T-helper 1 cell (primary cell): Measurements from ENCODE around the gene TSC2.

Experiments used
- DNase-seq, 5 donors: peaks; one replicate each; pipeline ENCODE4 v3.0.0-alpha.2; 2012 to 2020
- total RNA-seq, 4 donors: gene quantifications; one replicate each; lab custom pipeline; 2026; lab: John Stamatoyannopoulos, UW

TSC2 gene
- total RNA-seq: 86.9 to 122 (median 118) reads per million in 4 donors

DNA sequence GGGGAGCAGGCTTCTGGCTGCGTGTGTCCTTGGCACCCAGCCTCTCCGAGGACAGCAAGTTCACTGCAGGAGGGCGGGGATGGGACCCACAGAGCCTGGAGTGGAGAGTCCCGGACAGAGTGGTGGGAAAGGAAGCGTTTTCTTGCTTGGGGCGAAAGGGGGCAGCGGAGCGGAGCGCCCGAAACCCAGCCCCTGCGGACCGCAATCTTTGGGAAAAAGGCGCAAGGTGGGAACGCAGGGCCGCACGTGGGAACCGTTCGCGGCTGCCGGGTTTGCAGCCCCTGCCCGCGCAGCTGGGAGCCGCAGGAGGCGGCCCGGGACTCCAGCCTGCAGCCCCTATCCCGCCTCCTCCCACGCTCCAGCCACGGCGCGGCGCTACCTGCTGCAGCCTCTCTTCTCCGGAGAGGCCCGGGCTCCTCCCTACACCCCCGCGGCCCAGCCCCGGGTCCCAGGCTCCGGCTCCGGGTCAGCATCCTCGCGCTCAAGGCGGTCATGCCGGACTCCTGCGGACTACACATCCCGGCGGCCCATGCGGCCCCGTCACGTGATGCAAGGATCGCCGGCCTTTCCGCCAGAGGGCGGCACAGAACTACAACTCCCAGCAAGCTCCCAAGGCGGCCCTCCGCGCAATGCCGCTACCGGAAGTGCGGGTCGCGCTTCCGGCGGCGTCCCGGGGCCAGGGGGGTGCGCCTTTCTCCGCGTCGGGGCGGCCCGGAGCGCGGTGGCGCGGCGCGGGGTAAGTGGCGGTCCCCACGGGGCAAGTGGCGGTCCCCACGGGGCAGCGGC lies at the start of gene TSC2, which contains the start of gene NTHL1:
TSC2 (plus strand) TSS at position 656 of the 786 bp plus-strand sequence. CDS start 631 bp downstream, outside the sequence.
NTHL1 (minus strand) TSS at position 505 of the 786 bp plus-strand sequence; CDS start at position 494, 11 bp downstream.
- peak; percentile 85 to 94 (median 89) for DNase-seq

DNA sequence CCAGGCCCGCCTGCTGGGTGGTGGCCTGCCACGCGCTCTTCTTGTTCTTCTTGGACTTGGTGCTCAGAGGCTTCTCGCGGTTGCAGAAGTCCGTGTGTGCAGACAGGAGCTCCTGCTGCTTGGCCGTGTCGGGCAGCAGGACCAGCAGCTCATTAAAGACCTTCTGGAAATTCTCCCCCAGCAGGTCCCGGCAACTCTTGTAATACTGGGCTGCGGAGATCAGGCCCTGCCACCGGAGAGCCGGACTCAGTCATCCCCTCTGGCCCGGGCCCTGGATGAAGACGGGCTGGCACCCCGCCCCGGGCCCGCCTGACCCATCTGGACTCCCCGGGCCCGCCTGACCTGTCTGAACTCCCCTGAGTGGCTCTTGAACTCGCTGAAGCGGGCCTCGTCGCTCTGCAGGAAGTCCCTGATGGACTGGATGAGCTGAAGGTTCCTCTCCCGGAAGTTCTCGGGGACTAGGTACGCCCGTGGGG lies 49.4 kb upstream of the TSC2 start:
- DNase-seq: no peak

DNA sequence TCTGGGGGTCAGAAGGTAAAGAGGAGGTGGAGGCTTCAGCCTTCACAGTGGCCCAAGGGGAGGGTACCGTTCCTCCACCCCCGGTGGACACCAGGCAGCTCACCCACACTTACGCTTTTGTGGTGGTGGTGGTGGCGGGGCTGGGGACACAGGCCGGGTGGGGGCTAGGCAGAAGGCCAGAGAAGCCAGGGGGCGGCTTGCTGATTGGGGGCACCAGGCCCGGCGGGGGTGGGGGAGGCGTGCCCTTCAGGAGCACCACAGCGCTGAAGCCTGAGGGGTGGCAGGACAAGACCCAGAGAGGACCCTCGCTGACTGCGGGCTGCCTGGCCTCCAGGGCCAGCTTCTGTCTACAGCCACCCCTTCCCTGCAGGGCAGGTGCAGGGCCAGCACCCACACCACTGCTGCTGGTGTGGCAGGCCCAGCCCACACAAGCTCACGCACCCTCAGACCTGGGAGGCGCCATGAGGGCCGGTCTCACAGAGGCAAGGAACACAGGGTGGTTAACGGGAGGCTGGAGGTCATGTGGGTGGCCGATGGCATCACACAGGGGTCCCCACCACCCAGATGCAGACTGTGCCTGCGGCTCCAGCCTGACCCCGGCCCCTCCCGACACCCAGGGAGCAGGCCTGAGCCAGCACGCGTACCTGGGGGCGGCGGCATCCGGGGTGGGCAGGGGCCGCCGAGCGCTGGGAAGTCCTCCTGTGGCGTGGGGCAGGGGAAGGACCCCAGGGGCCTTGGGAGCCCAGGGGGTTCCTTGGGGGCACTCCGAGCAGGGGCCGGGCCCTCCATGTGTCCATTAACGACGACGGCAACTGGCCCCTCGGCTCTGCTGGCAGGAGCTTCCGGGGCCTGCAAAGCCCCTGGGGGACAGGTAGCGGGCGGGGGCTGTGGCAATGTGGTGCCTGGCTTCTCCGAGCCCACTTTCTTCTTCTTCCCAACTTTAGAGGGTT lies 48.7 kb upstream of the TSC2 start:
- no peak for DNase-seq

DNA sequence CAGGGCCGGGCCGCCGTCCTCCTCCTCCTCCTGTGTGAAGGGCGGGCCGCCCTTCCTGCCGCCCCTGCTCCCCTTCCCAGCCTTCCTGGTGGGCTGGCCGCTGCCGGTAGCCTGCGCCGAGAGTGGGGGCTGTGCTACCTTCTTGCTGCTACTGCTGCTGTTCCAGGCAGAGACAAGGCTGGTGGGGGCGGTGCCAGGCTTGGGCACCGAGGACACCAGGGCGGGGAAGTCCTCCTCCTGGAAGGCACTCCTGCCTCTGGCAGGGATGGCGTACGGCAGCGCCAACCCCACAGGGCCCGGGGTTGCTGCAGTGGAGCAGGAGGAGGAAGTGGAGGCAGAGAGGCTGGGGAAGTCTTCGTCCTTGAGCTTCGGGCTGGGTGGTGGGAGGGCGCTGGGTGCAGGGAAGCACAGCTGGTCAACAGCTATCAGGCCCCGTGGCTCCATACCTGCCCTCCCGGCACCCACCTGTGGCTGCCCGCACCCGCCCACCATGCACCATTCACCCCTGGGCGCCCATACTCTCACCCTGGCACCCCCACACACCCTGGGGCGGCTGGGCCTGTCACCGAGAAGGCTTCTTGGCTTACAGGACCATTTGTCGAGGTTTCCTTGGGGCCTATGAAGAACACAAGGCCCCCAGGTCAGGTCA lies 47.8 kb upstream of the TSC2 start:
- DNase-seq: no peak

DNA sequence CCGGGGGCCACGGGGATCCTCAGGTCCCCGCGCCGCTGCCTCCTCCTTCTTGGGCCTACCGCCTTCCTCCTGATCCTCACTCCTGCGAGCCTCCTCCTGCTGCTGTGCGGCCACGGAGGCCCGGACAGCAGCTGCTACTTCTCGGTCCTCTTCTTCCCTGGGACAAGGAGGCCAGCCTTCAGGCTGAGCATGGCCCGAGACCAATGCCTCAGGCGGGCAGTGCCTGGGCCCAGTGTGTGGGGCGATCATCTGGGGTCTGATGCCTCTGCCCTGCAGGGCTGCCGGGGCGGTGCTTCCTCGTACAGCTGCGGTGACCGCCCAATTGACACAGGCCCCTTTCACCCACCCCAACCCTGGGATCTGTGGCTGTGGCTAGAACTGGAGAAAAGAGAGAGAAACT lies 46.8 kb upstream of the TSC2 start:
- DNase-seq: no peak

DNA sequence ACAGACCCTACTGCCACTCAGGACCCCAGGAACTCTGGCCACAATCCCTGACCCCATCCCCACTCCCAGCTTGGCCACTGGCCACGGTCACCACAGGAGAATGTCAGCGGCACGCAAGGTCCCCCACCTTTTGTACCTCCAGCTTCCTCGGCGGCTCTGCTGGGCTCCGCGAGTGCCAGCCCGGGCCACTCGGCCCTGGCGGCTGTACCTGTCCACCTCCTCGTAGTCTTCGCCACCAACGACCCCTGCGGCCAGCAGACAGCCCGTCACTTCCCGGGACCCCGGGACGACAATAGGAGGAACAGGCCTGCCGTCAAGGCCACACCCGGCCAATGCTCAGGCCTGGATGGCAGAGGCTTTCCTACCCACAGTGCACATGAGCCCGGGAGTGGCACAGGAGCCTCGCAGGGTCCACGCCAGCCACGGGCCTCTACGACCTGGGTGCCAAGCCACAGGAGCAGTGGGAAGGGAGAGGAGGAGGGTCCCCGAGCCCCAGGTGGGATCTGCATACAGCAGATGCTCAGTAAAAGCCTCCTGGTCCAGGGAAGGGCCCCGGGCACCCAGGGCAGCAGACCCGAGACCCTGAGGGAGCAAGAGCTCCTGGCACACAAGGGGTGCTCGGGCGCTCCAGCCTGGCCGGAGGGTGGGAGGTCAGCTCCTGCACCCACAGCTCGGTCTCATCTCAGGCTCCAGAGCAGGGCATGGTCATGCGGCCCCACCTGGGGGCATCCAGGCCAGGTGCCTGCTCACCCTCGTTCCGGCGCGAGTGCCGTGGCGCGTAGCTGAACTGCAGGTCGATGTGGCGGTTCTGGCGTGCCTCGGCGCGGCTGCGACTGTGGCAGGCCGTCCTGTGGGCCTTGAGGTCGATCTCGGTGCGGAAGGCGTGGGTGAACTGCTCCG lies 46.1 kb upstream of the TSC2 start:
- no peak for DNase-seq

DNA sequence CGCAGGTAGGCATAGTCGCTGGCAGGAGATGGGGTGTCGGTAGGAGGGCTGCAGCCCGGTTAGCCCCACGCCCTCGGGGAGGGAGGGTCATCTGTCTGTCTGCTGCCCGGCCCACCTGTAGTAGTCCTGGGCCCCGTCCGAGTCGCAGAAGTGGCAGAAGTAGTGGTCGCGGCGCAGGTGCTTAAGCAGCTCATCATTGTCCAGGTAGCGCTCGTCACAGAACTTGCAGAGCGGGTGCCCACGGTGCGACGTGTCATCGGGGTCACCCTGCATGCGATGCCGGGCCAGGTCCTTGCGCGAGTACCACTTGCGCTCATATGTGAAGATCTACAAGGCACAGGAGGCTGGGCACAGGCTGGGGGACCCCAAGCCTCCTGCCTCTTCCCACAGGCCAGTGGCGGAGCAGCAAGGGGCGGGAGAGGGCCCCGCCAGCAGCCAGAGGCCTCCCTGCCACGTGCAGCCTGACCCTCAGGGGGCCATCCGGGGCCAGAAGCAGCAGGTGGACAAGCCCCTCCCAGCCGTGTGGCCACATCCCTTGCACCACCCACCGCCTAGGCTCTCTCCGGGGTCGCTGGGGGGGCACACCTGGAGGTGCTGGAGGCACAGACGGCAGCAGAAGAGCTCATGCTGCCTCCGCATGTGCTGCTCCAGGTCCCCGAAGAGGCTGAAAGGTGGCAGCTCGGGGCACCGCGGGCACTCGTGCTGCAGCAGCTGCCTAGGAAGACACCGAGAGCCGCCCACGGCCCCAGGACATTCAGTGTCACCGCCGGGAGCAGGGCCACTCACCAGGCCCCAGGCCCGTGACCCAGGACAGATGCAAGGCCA lies 45.2 kb upstream of the TSC2 start:
- DNase-seq: no peak

DNA sequence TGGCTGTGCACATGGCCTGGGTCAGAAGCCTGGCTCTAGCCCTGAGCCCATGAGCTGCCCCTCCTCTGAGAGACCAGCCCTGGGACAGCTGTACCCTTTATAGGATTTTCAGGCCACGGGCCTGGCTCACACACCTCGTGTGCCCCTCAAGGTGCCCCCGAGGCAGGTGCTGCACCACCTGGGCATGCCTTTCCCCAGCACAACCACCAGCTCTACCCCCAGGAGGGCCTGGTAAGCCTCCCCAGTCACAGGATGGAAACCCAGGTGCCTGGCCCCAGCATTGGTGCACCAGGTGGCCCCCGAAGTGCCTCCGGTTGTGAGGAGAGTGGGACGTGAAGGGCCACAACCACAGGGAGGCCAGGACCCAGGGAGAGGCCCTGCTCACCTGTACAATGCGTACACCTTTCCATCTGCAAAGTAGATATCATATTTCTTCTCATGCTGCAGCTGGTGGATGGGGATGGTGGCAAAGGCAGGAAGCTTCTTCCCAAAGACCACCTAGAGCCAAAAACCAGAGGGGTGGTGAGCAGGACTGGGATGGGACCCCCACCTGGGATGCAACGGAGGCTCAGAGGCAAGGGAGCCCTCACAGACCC lies 44.5 kb upstream of the TSC2 start:
- no peak for DNase-seq

DNA sequence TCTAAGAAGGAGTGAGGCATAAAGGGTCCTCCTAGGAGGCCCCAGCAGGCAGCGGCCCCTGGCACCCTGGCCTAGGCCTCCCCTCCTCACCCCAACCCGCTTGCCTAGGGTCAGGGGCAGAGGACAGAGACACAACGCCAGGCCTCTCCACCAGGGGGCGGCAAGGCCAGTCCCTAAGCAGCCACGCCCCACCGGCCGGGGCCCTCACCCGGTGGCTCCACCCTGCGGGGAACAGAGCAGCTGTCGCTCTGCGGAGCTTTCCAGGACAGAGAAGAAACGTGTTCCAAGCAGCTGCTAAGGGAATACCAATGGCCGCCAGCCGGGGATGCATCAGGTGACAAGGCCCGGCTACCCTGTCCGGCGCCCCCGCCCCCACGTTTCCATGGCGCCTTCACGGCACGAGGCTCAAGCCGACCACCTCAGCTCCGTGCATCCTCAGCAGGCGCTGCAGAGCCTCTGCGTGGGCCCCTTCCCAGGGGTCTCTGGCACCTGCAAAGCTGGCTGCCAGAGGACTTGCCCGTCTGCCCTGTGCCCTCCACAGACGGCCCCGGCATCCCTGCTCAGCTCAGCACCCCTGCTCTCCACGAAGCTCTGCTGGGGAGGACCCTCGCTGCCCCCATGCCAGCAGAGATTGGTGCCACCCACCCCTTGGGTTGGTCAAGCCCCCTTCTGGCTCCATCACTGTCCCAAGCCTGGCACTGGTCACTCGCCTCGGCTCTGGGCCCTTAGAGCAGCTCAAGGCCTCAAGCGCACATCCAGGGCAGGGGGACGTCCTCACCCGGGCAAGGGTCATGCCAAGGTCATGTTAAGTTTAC lies 43.8 kb upstream of the TSC2 start:
- peak; percentile 66 to 85 (median 83) for DNase-seq

DNA sequence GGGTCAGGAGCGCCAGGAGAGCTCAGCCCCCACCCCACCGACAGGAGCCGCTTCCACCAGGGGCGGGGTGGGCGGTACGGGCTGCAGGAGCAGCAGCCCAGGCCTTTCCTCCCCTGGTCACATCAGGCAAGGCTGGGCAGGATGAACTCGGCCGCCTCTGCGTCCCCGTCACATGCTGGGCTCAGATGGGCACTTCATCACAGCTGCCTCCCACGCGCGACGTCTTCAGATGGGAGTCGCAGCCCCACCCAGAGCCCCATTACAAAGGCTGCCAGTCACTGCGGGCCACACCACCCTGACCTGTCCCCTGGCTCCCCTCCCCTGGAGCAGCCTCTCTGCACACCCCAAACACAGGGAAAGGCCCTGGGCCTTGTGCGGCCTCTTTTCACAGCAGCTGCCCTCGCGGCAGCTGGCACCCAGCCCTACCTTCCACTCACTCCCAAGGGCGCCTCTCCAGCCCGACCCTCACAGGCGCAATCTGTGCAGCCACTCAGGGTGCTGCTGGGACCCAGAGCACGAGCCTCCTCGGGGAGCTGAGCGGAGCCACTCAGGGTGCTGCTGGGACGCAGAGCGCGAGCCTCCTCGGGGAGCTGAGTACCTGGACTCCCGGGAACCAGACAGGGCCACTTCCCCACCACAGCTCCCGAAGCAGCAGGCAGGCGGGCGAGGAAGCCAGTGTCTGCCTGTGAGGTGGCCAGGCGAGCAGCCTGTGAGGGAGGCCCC lies 42.8 kb upstream of the TSC2 start:
- no peak for DNase-seq

DNA sequence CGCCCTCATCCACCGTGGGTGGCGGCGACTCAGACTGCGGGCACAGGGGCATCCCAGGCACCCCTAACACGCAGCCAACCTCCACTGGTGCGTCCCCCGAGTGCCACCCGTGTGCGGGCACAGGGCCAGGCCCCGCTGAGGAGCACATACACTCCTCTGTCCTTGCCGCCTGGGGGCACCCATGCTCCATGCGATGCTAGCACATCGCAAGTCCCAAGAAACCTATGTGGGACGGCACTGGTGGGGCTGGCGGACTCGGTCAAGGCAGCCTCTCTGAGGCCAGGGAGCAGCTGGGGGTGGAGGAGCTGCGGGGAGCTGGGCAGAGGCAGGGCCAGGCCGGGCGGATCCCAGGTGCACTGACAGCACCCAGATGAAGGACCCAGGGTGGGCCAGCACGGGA lies 42.1 kb upstream of the TSC2 start:
- no peak for DNase-seq

DNA sequence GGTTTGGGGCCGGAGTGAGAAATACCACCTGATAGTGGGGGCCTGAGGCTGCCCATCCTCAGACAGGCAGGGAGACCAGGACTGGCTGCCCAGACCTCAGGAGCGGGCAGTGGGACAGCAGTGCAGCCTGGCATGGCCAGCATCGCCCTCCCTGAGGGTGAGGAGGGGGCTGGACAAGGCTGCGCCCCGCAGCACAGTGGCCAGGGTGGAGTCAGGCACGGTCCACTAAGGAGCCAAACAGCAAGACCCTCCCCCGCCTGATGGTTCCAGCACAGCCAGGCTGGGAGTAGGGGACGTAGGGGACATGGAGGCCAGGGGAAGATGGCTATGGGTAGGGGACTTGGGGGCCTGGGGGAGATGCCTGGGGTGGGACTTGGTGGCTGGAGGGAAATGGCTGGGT lies 41.5 kb upstream of the TSC2 start:
- no peak for DNase-seq

DNA sequence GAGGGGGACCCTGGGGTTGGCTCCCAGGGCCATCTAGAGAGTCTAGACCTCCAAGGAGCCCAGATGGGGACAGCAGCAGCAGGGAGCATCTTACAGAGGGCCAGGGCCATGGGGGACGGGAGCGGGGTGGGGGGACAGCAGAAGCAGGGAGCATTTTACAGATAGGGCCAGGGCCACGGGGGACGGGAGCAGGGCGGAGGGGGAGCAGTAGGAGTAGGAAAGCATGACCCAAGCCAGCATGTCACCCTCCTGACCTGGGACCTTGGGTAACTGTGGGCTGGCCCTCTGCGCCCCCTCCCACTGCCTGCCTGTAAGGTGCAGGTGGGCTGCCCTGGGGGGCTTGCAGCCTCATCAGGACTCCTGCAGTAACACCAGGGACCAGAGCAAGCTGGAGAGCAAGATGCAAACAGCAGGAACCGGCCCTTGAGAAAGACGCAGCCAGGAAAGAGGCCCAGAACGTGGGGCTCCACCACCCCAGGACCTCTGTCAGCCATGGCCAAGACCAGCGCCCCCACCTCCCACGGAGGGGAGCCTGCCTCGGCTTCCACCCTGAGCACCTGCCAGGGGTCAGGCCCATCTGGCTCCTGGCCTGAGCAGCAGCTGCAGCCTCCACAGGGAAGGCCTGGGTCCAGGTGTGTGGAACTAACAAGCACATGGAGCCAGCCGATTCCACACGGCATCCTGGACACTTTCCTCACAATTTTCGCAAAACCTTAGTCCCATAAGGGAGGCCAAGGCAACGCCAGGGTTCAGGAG lies 40.5 kb upstream of the TSC2 start:
- no peak for DNase-seq

DNA sequence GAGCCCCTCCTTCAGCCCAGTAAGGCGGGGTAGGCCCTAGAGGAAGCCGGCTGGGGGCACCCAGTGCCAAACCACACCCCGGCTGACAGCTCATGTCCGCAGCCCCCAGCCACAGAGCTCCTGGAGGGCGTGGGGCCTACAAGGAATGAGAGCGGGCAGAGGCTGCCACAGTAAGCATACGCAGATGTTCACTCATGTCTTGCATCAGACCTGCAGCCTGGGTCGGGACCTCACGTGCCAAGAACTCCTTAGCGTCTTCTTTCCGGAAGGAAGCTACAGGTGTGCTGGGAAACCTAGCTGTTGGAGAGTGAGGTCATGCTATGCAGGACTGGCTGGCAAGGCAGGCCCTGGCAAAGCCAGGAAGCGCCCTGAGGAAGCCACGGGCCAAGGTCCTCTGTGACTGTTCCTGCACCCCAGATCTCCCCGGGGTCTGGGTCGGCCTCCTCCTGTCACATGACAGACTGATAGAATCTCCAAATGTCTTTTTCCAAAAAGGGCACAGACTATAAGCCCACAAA lies 39.7 kb upstream of the TSC2 start:
- DNase-seq: peak in 1 of 5 donors; percentile 37

DNA sequence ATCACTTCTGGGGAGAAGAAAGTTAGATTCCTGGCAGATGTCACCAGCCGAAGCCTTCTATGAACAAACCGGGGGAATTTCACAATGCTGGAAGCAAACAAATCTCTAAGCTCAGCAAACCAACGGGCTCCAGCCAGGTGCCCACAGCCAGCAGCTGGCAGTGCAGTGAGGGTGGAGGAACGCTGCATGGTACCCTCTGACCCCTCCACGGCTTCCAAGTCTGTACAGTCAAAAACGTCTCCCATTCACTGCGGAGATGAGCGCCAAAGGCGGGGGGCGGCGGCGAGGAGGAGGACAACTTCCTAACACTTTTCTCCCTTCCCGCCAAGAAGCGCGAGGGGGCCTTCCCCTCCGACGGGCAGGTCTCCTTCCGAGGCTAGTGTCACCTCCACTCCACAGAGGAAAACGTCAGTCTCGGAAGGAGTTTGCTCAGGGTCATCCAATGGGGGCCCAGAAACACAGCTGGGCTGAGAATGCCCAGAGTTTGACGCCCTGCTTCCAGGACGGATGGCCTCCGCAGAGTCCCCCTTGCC lies 39.1 kb upstream of the TSC2 start:
- DNase-seq: peak in 1 of 5 donors; percentile 34

DNA sequence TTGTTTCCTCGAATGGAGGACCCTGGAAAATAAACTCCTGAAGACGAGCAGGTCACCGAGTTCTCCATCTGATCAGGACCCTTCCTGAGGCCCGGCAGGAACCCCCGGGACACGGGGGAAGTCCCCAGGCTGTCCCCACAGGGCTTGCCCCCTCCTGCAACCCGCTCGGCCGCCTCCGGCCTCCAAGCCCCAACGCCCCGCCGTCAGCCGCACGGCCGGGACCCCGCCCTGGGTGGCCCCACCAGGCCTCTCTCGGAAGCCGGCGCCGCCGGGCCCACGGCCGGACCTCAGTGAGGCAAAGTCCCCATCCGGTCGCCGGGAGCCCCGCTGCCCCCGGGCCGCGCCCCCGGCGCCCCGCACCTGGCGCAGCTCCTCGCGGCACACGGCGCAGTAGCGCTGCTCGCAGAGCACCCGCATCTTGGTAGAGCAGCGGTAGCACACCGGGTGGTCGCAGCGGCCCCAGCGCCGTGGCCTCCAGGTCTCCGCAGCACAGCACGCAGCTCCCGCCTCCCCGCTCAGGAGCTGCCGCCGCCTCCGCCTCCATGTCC lies 38.5 kb upstream of the TSC2 start:
- DNase-seq: no peak
